ENCODE results near the gene TCTA.

TCTA gene

DNA sequence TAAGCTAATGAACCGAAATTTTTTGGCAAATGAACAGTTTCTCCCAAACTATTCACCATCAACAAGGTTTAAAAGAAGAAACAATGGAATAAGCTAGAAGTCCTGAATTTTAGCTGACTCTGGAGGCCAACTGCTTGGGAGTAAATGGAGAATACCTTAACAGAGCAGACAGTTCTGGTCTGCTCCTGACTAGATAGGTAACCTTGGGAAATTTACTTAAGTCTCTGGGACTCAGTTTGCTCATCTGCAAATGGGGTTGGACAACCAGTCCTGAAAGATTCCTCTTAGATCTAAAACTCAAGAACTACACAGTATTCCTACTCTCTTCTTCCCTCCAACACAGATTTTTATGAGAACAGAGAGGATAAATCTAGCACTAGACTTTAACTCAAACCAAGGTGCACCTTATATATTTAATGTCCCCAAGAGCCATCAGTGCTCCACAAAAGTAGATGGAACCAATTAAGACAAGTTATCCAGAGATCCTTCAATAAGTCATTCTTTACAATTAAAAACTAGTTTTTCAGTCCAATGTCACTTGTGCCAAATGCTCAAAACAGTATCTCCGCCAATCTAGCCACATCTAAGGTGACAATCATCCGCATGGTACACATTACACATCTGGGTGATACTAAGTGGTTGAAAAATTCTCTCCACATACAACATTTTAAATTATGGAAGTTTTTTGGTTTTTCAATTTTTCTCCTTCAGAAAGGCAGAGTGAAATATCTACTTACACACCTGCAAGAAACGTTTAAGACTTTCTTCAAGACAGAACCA, 2.0 kb upstream of the TCTA start:
- in situ Hi-C loops (cut with MboI; ENCODE audit: low sequenced_read_pairs, unreplicated experiment): no loop called here
- TF ChIP-seq, protein P1, sequence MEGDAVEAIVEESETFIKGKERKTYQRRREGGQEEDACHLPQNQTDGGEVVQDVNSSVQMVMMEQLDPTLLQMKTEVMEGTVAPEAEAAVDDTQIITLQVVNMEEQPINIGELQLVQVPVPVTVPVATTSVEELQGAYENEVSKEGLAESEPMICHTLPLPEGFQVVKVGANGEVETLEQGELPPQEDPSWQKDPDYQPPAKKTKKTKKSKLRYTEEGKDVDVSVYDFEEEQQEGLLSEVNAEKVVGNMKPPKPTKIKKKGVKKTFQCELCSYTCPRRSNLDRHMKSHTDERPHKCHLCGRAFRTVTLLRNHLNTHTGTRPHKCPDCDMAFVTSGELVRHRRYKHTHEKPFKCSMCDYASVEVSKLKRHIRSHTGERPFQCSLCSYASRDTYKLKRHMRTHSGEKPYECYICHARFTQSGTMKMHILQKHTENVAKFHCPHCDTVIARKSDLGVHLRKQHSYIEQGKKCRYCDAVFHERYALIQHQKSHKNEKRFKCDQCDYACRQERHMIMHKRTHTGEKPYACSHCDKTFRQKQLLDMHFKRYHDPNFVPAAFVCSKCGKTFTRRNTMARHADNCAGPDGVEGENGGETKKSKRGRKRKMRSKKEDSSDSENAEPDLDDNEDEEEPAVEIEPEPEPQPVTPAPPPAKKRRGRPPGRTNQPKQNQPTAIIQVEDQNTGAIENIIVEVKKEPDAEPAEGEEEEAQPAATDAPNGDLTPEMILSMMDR (IDR thresholded peaks at IDR 0.05; ENCODE audit: borderline replicate concordance, control extremely low read depth, extremely low read depth, insufficient read depth, missing control alignments): no peak
- DNase-seq (ENCODE audit: low spot score): no peak

DNA sequence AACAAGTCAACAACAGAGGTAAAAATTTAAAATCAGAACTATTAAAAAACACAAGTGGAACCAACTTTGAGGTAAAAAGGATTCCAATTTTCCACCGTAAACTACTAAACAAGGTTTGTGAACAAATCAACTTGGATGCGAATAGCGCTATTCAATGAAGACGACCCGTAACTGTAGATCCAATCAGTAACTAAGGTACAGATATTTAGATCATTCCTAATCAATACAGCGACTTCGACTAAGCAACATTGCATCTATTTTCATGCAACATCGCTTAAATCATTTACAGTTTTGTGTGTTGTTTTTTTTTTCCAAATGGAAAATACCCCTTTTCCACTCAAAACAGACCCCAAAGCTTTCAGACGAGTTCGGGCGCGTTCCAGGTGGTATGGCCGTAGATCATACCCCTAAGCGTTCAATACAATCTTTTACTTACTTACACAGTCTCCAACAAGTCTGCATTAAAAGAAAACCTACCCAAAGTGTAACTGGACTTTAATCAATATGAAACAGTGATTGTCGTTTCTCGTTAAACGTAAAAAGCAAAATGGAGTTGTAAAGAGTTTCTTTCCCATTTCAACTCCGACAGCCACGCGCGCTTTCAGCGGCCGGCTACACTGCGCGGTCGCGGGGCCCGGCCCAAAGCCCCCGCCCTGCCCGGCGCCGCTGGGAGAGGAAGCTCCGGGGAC, 1.2 kb upstream of the TCTA start:
- TF ChIP-seq, protein P1 (IDR thresholded peaks at IDR 0.05; ENCODE audit: borderline replicate concordance, control extremely low read depth, extremely low read depth, insufficient read depth, missing control alignments): no peak
- no peak for DNase-seq (ENCODE audit: low spot score)
- in situ Hi-C loops (cut with MboI; ENCODE audit: low sequenced_read_pairs, unreplicated experiment): no loop called here

- no peak for DNase-seq (ENCODE audit: low spot score)
- in situ Hi-C loops (cut with MboI; ENCODE audit: low sequenced_read_pairs, unreplicated experiment): no loop called here
- TF ChIP-seq, protein P1 (IDR thresholded peaks at IDR 0.05; ENCODE audit: borderline replicate concordance, control extremely low read depth, extremely low read depth, insufficient read depth, missing control alignments): no peak
Observed at GRCh38 chr3:49411535-49411967, 672 bp upstream of the TCTA start.

GRCh38 chr3:49412632-49413337, 562 bp downstream of the TCTA start:
- TF ChIP-seq, protein P1 (IDR thresholded peaks at IDR 0.05; ENCODE audit: borderline replicate concordance, control extremely low read depth, extremely low read depth, insufficient read depth, missing control alignments): no peak
- no peak for DNase-seq (ENCODE audit: low spot score)
- in situ Hi-C loops (cut with MboI; ENCODE audit: low sequenced_read_pairs, unreplicated experiment): no loop called here

- in situ Hi-C loops (cut with MboI; ENCODE audit: low sequenced_read_pairs, unreplicated experiment): no loop called here
- TF ChIP-seq, protein P1 (IDR thresholded peaks at IDR 0.05; ENCODE audit: borderline replicate concordance, control extremely low read depth, extremely low read depth, insufficient read depth, missing control alignments): no peak
- no peak for DNase-seq (ENCODE audit: low spot score)
Observed at GRCh38 chr3:49413338-49413734, 1.1 kb downstream of the TCTA start.

GRCh38 chr3:49414753-49415152, 2.5 kb downstream of the TCTA start:
- in situ Hi-C loops (cut with MboI; ENCODE audit: low sequenced_read_pairs, unreplicated experiment): no loop called here
- no peak for DNase-seq (ENCODE audit: low spot score)
- TF ChIP-seq, protein P1 (IDR thresholded peaks at IDR 0.05; ENCODE audit: borderline replicate concordance, control extremely low read depth, extremely low read depth, insufficient read depth, missing control alignments): no peak

Data from GM13976 (cell line).